ENCODE results near the gene PIP4K2B. TPM values are rescaled to one million over a fixed set of nuclear protein-coding genes. Genes with fewer than 3 reads are reported as not detected.

The PIP4K2B gene
- total RNA-seq, 1 experiment from 2014 or later, result 42.3 TPM

DNA sequence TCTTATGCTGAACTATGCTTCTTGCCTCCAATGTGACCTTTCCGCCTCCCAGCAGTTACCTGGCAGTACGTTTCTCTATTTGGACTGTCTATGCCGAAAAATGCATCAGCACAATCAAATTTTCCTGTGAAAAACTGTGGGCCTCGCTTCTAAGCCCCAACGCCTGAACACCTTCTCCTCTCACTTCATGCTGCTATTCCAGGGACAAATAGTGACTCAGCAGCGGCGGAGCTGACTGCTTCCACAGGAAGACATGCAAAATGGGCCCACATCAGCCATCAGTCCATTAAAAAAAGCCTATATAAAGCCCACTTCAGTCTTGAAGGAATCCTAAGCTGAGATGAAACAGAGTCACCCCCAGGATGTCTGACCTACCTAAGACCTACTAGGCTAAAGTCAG, 10.5 kb upstream of the PIP4K2B start:
- ChIA-PET POLR2A (no interaction called here), CTCF (no interaction called here)
- H3K27ac ChIP-seq (ENCODE audit: low read length), result no peak overlapping the region
- H3K4me3 ChIP-seq (ENCODE audit: low read depth in 2 of 2, low read length in 2 of 2), result no peak overlapping the region
- H3K9me3 ChIP-seq (ENCODE audit: control insufficient read depth, insufficient read depth, low read depth, low read length), result no peaks in the 10 kb centered on the region
- no peaks in the 10 kb centered on the region for H3K4me1 ChIP-seq (ENCODE audit: control insufficient read depth, insufficient read depth, low read length)
- peaks cover 8% of the 10 kb centered on the region for H3K36me3 ChIP-seq (ENCODE audit: control insufficient read depth, insufficient read depth, low read length)
- BruUV-seq (replicated peaks), result no TSS peak
- in situ Hi-C loops (cut with HindIII; ENCODE audit: low pct_unique_long_range_greater_than_20kb, low sequenced_read_pairs) (no loop called here), intact Hi-C loops (cut with micrococcal nuclease; ENCODE audit: unreplicated experiment) (no loop called here)
- no peaks in the 10 kb centered on the region for H3K27me3 ChIP-seq (ENCODE audit: control insufficient read depth, insufficient read depth, low read length)
- DNase-seq (ENCODE audit: low read depth, low spot score) (no peak), ATAC-seq (no peak)
- TF ChIP-seq REST (IDR thresholded peaks at IDR 0.05; ENCODE audit: insufficient read depth in 1 of 2, low read depth in 2 of 2, low read length in 1 of 2) (no peak), POLR2AphosphoS5 (IDR thresholded peaks at IDR 0.05; ENCODE audit: low read depth, low read length) (no peak), SIN3A (IDR thresholded peaks at IDR 0.05; ENCODE audit: borderline replicate concordance, insufficient read depth, low read depth, low read length) (no peak), TCF7L2 (IDR thresholded peaks at IDR 0.05; ENCODE audit: low read depth, low read length) (no peak), CTCF (IDR thresholded peaks at IDR 0.05) (no peak)

DNA sequence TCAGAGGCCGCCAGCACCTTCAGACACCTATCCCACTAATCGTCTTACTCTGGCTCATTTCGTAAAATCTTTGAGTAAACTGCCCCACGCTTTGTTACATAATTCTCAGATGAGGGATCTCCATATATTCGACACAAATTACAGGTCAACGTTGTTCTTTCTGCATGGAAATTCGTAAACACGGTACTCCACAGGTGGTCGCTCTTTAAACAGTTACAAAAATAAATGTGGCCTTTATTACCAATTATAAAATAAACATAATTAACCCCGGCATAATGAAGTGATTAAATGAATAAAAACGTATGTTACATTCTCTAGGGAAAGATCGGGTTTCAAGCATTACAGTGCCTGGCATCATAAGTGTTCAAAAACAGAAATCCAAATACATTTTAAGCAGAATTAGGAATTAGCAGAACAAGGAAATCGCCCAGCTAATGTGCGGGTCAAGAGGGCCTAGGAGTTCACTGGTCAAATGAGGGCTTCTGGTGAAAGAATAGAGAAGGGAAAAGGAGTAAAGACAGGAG, 943 bp upstream of the PIP4K2B start:
- ChIA-PET CTCF (interaction anchor here (0.6 kb wide), 1 partner anchor 65 kb away, joined by 4 read pairs; no protein-coding TSS in a partner anchor), POLR2A (no interaction called here)
- BruUV-seq (replicated peaks), result no TSS peak
- peak overlapping the region; percentile 57 to 58 for H3K4me3 ChIP-seq (ENCODE audit: low read depth in 2 of 2, low read length in 2 of 2)
- intact Hi-C loops (cut with micrococcal nuclease; ENCODE audit: unreplicated experiment), result no loop called here
- ATAC-seq (no peak), DNase-seq (ENCODE audit: low read depth, low spot score) (no peak)
- no peaks in the 10 kb centered on the region for H3K9me3 ChIP-seq (ENCODE audit: control insufficient read depth, insufficient read depth, low read depth, low read length)
- H3K4me1 ChIP-seq (ENCODE audit: control insufficient read depth, insufficient read depth, low read length), result peaks cover 17% of the 10 kb centered on the region
- peak overlapping the region; percentile 84 for H3K27ac ChIP-seq (ENCODE audit: low read length)
- no peak for TF ChIP-seq SIN3A (IDR thresholded peaks at IDR 0.05; ENCODE audit: borderline replicate concordance, insufficient read depth, low read depth, low read length)
- TF ChIP-seq REST (IDR thresholded peaks at IDR 0.05; ENCODE audit: insufficient read depth in 1 of 2, low read depth in 2 of 2, low read length in 1 of 2), result no peak
- no peak for TF ChIP-seq CTCF (IDR thresholded peaks at IDR 0.05)
- no peak for TF ChIP-seq TCF7L2 (IDR thresholded peaks at IDR 0.05; ENCODE audit: low read depth, low read length)
- TF ChIP-seq POLR2AphosphoS5 (IDR thresholded peaks at IDR 0.05; ENCODE audit: low read depth, low read length), result no peak
- peaks cover 9% of the 10 kb centered on the region for H3K36me3 ChIP-seq (ENCODE audit: control insufficient read depth, insufficient read depth, low read length)
- H3K27me3 ChIP-seq (ENCODE audit: control insufficient read depth, insufficient read depth, low read length), result no peaks in the 10 kb centered on the region
- in situ Hi-C loops (cut with HindIII; ENCODE audit: low pct_unique_long_range_greater_than_20kb, low sequenced_read_pairs), result no loop called here

All from Panc1 (cell line).